Glutamatergic neuron (in vitro differentiated cells): ENCODE measurements around the gene GJC2. TPM values are rescaled to one million over a fixed set of nuclear protein-coding genes. Genes with fewer than 3 reads are reported as not detected.

Source experiments
- DNase-seq: peaks from one replicate; pipeline ENCODE4 v3.0.0; 2022
- H3K27ac Mint-ChIP-seq: one replicate; pipeline ENCODE4 v1.8.0; 2020; ENCODE audit warnings: mild to moderate bottlenecking, mixed read lengths, inconsistent platforms; ENCODE audit not compliant: unreplicated experiment
- H3K27me3 Mint-ChIP-seq: one replicate; pipeline ENCODE4 v1.8.0; 2020; ENCODE audit warnings: mild to moderate bottlenecking, moderate library complexity, mixed read lengths, inconsistent platforms; ENCODE audit not compliant: unreplicated experiment
- H3K36me3 Mint-ChIP-seq: one replicate; pipeline ENCODE4 v1.8.0; 2020; ENCODE audit warnings: mild to moderate bottlenecking, mixed read lengths, inconsistent platforms; ENCODE audit not compliant: unreplicated experiment
- H3K4me1 Mint-ChIP-seq: one replicate; pipeline ENCODE4 v1.8.0; 2020; ENCODE audit warnings: mild to moderate bottlenecking, low read depth, mixed read lengths, inconsistent platforms; ENCODE audit not compliant: unreplicated experiment
- H3K4me3 Mint-ChIP-seq: one replicate; pipeline ENCODE4 v1.8.0; 2020; ENCODE audit warnings: mild to moderate bottlenecking, mixed read lengths, inconsistent platforms; ENCODE audit not compliant: unreplicated experiment
- H3K9me3 Mint-ChIP-seq: one replicate; pipeline ENCODE4 v1.8.0; 2020; ENCODE audit warnings: mild to moderate bottlenecking, moderate library complexity, mixed read lengths, inconsistent platforms; ENCODE audit not compliant: unreplicated experiment
- total RNA-seq: library from RNA; stranded (reverse); fragmentation: NEBNext Ultra II Directional; extraction: Animal tissue kit (Norgen Biotek cat#: 25700); gene quantifications from one replicate; pipeline ENCODE4 v1.2.1, GENCODE V29; 2021; ENCODE audit not compliant: unreplicated experiment
- TF ChIP-seq, protein P1 (sequence below): fragments of 200-600 bp; sonication (generic); IDR thresholded peaks from one replicate; pipeline ENCODE4 v1.5.0; 2021; ENCODE audit not compliant: partially characterized antibody, unreplicated experiment

GJC2 gene
- total RNA-seq, 1 donor from 2014 or later, result 3.0 TPM

GRCh38 chr1:228168563-228169270 is 19.0 kb downstream of the GJC2 start:
- H3K36me3 Mint-ChIP-seq, result no peaks in the 10 kb centered on the region
- peaks cover 4% of the 10 kb centered on the region for H3K4me1 Mint-ChIP-seq
- H3K27me3 Mint-ChIP-seq, result peaks cover 15% of the 10 kb centered on the region
- peak; percentile 9 for DNase-seq
- H3K27ac Mint-ChIP-seq, result no peak overlapping the region
- H3K4me3 Mint-ChIP-seq, result no peak overlapping the region
- TF ChIP-seq, protein P1, sequence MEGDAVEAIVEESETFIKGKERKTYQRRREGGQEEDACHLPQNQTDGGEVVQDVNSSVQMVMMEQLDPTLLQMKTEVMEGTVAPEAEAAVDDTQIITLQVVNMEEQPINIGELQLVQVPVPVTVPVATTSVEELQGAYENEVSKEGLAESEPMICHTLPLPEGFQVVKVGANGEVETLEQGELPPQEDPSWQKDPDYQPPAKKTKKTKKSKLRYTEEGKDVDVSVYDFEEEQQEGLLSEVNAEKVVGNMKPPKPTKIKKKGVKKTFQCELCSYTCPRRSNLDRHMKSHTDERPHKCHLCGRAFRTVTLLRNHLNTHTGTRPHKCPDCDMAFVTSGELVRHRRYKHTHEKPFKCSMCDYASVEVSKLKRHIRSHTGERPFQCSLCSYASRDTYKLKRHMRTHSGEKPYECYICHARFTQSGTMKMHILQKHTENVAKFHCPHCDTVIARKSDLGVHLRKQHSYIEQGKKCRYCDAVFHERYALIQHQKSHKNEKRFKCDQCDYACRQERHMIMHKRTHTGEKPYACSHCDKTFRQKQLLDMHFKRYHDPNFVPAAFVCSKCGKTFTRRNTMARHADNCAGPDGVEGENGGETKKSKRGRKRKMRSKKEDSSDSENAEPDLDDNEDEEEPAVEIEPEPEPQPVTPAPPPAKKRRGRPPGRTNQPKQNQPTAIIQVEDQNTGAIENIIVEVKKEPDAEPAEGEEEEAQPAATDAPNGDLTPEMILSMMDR, result no peak
- peaks cover 10% of the 10 kb centered on the region for H3K9me3 Mint-ChIP-seq

- TF ChIP-seq, protein P1, result no peak
- Mint-ChIP-seq H3K4me3 (no peak overlapping the region), H3K36me3 (no peaks in the 10 kb centered on the region), H3K4me1 (peaks cover 4% of the 10 kb centered on the region), H3K27me3 (peaks cover 10% of the 10 kb centered on the region), H3K27ac (no peak overlapping the region), H3K9me3 (peaks cover 10% of the 10 kb centered on the region)
- no peak for DNase-seq
These were observed 19.6 kb downstream of the GJC2 start for GRCh38 chr1:228169345-228169744.

DNA sequence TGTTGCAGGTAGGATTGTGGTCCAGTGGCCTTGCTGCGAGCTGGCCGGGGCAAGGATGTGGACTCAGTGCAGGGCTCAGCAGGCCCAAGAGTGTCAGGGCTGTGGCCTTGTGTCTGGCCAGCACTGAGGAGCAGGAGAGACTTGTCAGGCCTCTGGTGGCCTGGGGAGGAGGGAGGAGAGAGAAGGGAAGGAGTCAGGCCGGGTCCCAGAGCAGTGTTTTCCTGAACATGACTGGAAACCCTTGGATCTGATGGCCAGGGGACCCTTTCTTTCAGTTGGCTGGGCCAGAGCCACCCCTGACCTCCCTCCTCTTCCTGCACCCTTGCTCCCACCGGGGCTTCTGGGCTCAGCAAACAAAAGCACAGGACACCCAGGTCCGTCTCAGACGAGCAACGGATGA is 20.9 kb downstream of the GJC2 start:
- Mint-ChIP-seq H3K4me1 (peaks cover 4% of the 10 kb centered on the region), H3K27ac (no peak overlapping the region), H3K27me3 (peaks cover 7% of the 10 kb centered on the region), H3K9me3 (peaks cover 6% of the 10 kb centered on the region), H3K4me3 (no peak overlapping the region), H3K36me3 (no peaks in the 10 kb centered on the region)
- DNase-seq, result no peak
- TF ChIP-seq, protein P1, result no peak

DNA sequence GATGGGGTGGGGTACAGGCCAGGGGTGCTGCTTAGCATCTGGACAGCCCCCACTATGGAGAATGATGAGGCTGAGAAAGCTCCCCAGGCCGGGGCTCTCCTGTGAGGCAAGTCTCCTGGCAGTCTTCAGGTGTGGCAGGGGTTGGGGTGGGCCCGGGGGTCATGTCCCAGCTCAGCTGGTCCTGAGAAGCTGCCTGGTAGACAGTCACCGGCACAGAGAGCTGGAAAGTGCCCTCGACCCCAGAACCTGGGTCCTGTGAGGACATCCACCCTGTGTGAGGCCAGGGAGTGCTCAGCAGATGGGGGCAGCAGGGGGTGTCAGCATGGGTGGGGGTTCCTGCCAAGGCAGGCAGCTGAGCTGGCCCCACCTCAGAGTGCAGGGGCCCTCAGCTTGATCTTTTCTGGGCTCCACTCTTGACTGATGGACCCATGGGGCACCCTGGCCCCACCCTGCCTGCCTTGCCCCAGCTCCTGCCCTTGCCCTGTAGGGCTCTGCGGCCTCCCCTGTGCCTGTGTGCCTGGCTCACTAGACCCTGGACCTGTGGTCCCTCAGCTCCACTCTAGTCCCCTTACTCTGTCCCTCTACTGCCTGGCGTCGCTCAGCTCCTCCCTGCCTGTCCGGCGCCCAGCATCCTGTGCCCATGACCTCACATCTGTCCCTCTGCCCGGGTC is 21.6 kb downstream of the GJC2 start:
- H3K36me3 Mint-ChIP-seq, result no peaks in the 10 kb centered on the region
- peaks cover 6% of the 10 kb centered on the region for H3K9me3 Mint-ChIP-seq
- H3K4me3 Mint-ChIP-seq, result no peak overlapping the region
- peaks cover 7% of the 10 kb centered on the region for H3K27me3 Mint-ChIP-seq
- peaks cover 4% of the 10 kb centered on the region for H3K4me1 Mint-ChIP-seq
- TF ChIP-seq, protein P1, result no peak
- H3K27ac Mint-ChIP-seq, result no peak overlapping the region
- DNase-seq, result no peak
